Adipocyte (in vitro differentiated cells): ENCODE data around the gene CAMK1D.
A peak's percentile ranks its signal among the peaks of the same experiment; 100 is the strongest.

Experiments used
- DNase-seq: peaks from one replicate; pipeline ENCODE4 v3.0.0-alpha.2; 2015; ENCODE audit warnings: low read depth
- H3K27me3 ChIP-seq: replicated peaks from 2 replicates; pipeline ENCODE4 v1.7.0; 2013; ENCODE audit warnings: mild to moderate bottlenecking, low read length, moderate library complexity; ENCODE audit not compliant: control insufficient read depth, insufficient read depth
- H3K36me3 ChIP-seq: 2 replicates; pipeline ENCODE4 v1.7.0; 2013; ENCODE audit warnings: low read length, mild to moderate bottlenecking, moderate library complexity; ENCODE audit not compliant: control insufficient read depth, insufficient read depth, severe bottlenecking
- H3K4me1 ChIP-seq: 2 replicates; pipeline ENCODE4 v1.7.0; 2013; ENCODE audit warnings: mild to moderate bottlenecking, low read length, moderate library complexity; ENCODE audit not compliant: control insufficient read depth, insufficient read depth
- H3K4me3 ChIP-seq: 2 replicates; pipeline ENCODE4 v1.7.0; 2013; ENCODE audit warnings: mild to moderate bottlenecking, low read length, moderate library complexity
- H3K9ac ChIP-seq: 2 replicates; pipeline ENCODE4 v1.7.0; 2013; ENCODE audit warnings: mild to moderate bottlenecking, low read length, moderate library complexity
- H3K9me3 ChIP-seq: 2 replicates; pipeline ENCODE4 v1.7.0; 2013; ENCODE audit warnings: mild to moderate bottlenecking, low read length, moderate library complexity; ENCODE audit not compliant: control insufficient read depth

Gene CAMK1D

GRCh38 chr10:12406764-12407400 is 57.5 kb downstream of the CAMK1D start:
- H3K36me3 ChIP-seq, result no peaks in the 10 kb centered on the region
- H3K9ac ChIP-seq, result no peak overlapping the region
- no peak overlapping the region for H3K4me3 ChIP-seq
- H3K9me3 ChIP-seq, result no peaks in the 10 kb centered on the region
- no peaks in the 10 kb centered on the region for H3K4me1 ChIP-seq
- DNase-seq, result no peak
- H3K27me3 ChIP-seq, result no peaks in the 10 kb centered on the region

- H3K27me3 ChIP-seq, result no peaks in the 10 kb centered on the region
- DNase-seq, result no peak
- no peaks in the 10 kb centered on the region for H3K4me1 ChIP-seq
- H3K9me3 ChIP-seq, result no peaks in the 10 kb centered on the region
- H3K9ac ChIP-seq, result no peak overlapping the region
- H3K36me3 ChIP-seq, result no peaks in the 10 kb centered on the region
- no peak overlapping the region for H3K4me3 ChIP-seq
These were observed 59.1 kb downstream of the CAMK1D start for GRCh38 chr10:12408472-12408871.

DNA sequence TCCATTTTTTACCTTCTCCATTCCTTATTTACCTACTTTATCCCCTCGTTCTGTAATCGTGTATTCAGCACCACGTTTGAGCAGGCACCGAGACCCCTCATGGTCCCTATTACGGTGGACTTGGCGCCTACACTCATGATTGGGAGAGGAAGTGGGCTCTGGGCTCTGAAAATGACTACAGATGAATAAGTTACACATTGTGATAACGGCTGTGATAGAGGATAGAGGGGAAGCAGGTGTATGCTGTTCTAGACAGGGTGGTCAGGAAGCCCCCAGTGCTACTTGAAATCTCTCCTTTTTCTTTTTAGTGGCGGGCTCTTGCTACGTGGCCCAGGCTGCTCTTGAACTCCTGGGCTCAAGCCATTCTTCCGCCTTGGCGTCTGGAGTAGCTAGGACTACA is 59.8 kb downstream of the CAMK1D start:
- H3K4me1 ChIP-seq, result peaks cover 7% of the 10 kb centered on the region
- no peak overlapping the region for H3K9ac ChIP-seq
- H3K36me3 ChIP-seq, result no peaks in the 10 kb centered on the region
- no peaks in the 10 kb centered on the region for H3K27me3 ChIP-seq
- no peak overlapping the region for H3K4me3 ChIP-seq
- DNase-seq, result no peak
- H3K9me3 ChIP-seq, result no peaks in the 10 kb centered on the region

GRCh38 chr10:12409613-12410012 is 60.3 kb downstream of the CAMK1D start:
- peaks cover 11% of the 10 kb centered on the region for H3K4me1 ChIP-seq
- H3K36me3 ChIP-seq, result no peaks in the 10 kb centered on the region
- no peaks in the 10 kb centered on the region for H3K27me3 ChIP-seq
- H3K4me3 ChIP-seq, result no peak overlapping the region
- DNase-seq, result no peak
- H3K9me3 ChIP-seq, result no peaks in the 10 kb centered on the region
- no peak overlapping the region for H3K9ac ChIP-seq

- Histone ChIP-seq H3K36me3 (no peaks in the 10 kb centered on the region), H3K27me3 (no peaks in the 10 kb centered on the region), H3K4me1 (peaks cover 34% of the 10 kb centered on the region), H3K9ac (no peak overlapping the region), H3K4me3 (no peak overlapping the region), H3K9me3 (no peaks in the 10 kb centered on the region)
- no peak for DNase-seq
These were observed 63.5 kb downstream of the CAMK1D start for GRCh38 chr10:12412666-12413368.

GRCh38 chr10:12413369-12413711 is 64.0 kb downstream of the CAMK1D start:
- H3K4me1 ChIP-seq, result peaks cover 35% of the 10 kb centered on the region
- no peaks in the 10 kb centered on the region for H3K9me3 ChIP-seq
- H3K27me3 ChIP-seq, result no peaks in the 10 kb centered on the region
- DNase-seq, result no peak
- H3K36me3 ChIP-seq, result no peaks in the 10 kb centered on the region
- H3K9ac ChIP-seq, result no peak overlapping the region
- H3K4me3 ChIP-seq, result no peak overlapping the region

DNA sequence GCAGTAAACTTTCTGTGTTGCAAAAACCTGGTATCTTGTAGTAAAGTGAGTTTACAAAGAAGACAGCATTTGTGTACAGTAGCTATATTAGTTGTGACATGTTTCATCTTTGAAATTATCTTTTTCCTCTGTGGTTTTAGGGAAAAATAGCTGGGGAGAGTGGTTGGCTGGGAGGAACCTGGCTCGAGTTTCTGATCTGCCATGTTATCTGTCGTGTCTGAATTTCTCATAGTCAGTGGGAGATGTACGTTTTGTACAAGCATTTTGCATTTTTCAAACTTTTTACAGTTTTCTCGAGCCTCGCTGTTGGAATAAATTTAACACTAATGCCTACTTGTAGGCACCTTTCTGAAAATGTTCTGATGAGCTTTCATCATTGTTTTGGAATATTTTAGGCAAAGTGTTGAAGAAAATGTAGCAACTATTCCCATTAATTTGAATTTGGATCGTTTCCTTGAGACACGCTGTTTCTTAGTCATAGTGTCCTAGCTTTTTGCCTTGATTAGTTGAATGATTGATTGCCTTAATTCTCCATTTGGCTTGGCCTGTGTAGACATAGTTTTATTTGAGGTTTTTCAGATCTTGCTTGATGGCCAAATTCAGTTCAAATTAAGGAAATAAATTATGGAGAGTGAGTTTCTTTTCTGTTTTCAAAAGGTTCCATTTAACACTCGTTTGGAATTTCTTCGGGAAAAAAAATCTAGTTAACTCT is 65.1 kb downstream of the CAMK1D start:
- H3K4me3 ChIP-seq, result peak overlapping the region; percentile 69
- H3K4me1 ChIP-seq, result peaks cover 46% of the 10 kb centered on the region
- H3K27me3 ChIP-seq, result no peaks in the 10 kb centered on the region
- no peak for DNase-seq
- H3K36me3 ChIP-seq, result no peaks in the 10 kb centered on the region
- H3K9me3 ChIP-seq, result no peaks in the 10 kb centered on the region
- peak overlapping the region; percentile 77 for H3K9ac ChIP-seq

GRCh38 chr10:12416344-12417050 is 67.2 kb downstream of the CAMK1D start:
- DNase-seq, result no peak
- Histone ChIP-seq H3K9ac (peak overlapping the region; percentile 10), H3K27me3 (no peaks in the 10 kb centered on the region), H3K9me3 (no peaks in the 10 kb centered on the region), H3K4me3 (peak overlapping the region; percentile 38), H3K4me1 (peaks cover 54% of the 10 kb centered on the region), H3K36me3 (no peaks in the 10 kb centered on the region)

DNA sequence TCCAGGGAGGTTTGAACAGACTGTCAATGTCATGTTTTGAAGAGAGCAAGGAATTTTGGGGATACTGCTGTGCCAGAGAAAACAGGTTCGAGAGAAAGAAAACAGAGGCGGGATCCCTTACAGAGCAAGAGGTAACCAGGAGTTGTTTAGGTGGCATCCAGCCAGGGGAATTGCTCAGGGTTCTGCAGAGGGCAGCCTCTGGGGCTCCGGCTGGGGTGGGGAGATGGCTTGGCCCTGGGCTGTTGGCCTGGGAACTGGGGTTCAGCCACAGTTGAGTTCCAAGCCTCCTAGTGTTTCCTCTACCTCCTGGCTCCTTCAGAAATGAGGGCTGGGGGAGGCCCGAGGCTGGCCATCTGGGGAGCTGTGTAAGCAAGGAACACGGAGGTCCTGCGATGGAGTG is 68.0 kb downstream of the CAMK1D start:
- DNase-seq, result no peak
- H3K4me1 ChIP-seq, result peaks cover 54% of the 10 kb centered on the region
- H3K27me3 ChIP-seq, result no peaks in the 10 kb centered on the region
- no peak overlapping the region for H3K4me3 ChIP-seq
- H3K9ac ChIP-seq, result peak overlapping the region; percentile 10
- no peaks in the 10 kb centered on the region for H3K9me3 ChIP-seq
- no peaks in the 10 kb centered on the region for H3K36me3 ChIP-seq

DNA sequence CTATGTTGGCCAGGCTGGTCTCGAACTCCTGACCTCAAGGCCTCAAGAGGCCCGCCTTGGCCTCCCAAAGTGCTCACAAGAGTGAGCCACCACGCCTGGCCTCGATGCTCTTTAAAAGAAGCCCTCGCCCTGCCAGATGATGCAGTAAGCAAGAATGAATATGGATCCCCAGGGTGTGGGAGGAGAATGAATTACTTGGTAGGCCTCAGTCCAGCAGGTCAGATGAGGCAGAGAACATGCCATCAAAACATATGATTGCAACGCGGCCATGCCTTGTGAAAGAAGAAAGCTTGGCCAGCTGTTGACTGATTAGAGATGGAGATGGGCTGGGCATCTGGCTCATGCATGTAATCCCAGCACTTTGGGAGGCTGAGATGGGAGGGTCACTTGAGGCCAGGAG is 68.7 kb downstream of the CAMK1D start:
- peak; percentile 66 for DNase-seq
- H3K9me3 ChIP-seq, result no peaks in the 10 kb centered on the region
- peaks cover 54% of the 10 kb centered on the region for H3K4me1 ChIP-seq
- no peaks in the 10 kb centered on the region for H3K27me3 ChIP-seq
- no peak overlapping the region for H3K4me3 ChIP-seq
- no peak overlapping the region for H3K9ac ChIP-seq
- H3K36me3 ChIP-seq, result no peaks in the 10 kb centered on the region

GRCh38 chr10:12418725-12419261 is 69.4 kb downstream of the CAMK1D start:
- Histone ChIP-seq H3K4me1 (peaks cover 51% of the 10 kb centered on the region), H3K4me3 (no peak overlapping the region), H3K27me3 (no peaks in the 10 kb centered on the region), H3K9me3 (no peaks in the 10 kb centered on the region), H3K9ac (peak overlapping the region; percentile 20), H3K36me3 (no peaks in the 10 kb centered on the region)
- no peak for DNase-seq
